ENCODE measurements around the gene FARS2. TPM values are rescaled to one million over a fixed set of nuclear protein-coding genes. Genes with fewer than 3 reads are reported as not detected.

FARS2 gene
- total and polyA plus RNA-seq, 4 donors = 16.6 to 29.0 (median 21.1) TPM

GRCh38 chr6:5497896-5498578 lies 236.7 kb downstream of the FARS2 start:
- Histone ChIP-seq H3K9me3 (ENCODE audit: control insufficient read depth, insufficient read depth, low read length) (no peaks in the 10 kb centered on the region), H3K27ac (ENCODE audit: low read depth, low read length) (no peak overlapping the region), H3K4me1 (ENCODE audit: control insufficient read depth, insufficient read depth, low read length) (peaks cover 10% of the 10 kb centered on the region), H3K4me3 (ENCODE audit: low read depth, low read length) (no peak overlapping the region), H3K27me3 (ENCODE audit: control insufficient read depth, insufficient read depth, low read length) (no peaks in the 10 kb centered on the region), H3K36me3 (ENCODE audit: control insufficient read depth, insufficient read depth, low read length) (no peaks in the 10 kb centered on the region)
- WGBS (ENCODE audit: insufficient coverage) = 83% methylated on average over 1 of the region's 10 CpGs
- peak in 2 of 6 donors; percentile 16 to 56 for DNase-seq (ENCODE audit: low read depth in 4 of 6, low spot score in 6 of 6)

GRCh38 chr6:5498579-5498899 lies 237.2 kb downstream of the FARS2 start:
- no peaks in the 10 kb centered on the region for H3K27me3 ChIP-seq (ENCODE audit: control insufficient read depth, insufficient read depth, low read length)
- no peak for DNase-seq (ENCODE audit: low read depth in 4 of 6, low spot score in 6 of 6)
- no peak overlapping the region for H3K27ac ChIP-seq (ENCODE audit: low read depth, low read length)
- H3K4me1 ChIP-seq (ENCODE audit: control insufficient read depth, insufficient read depth, low read length) = peaks cover 10% of the 10 kb centered on the region
- no peaks in the 10 kb centered on the region for H3K36me3 ChIP-seq (ENCODE audit: control insufficient read depth, insufficient read depth, low read length)
- H3K9me3 ChIP-seq (ENCODE audit: control insufficient read depth, insufficient read depth, low read length) = no peaks in the 10 kb centered on the region
- WGBS (ENCODE audit: insufficient coverage) = no CpG with 5 or more reads among the region's 1 CpG
- H3K4me3 ChIP-seq (ENCODE audit: low read depth, low read length) = no peak overlapping the region

- H3K27ac ChIP-seq (ENCODE audit: low read depth, low read length) = peak overlapping the region; percentile 17
- 44% methylated on average over 2 of the region's 6 CpGs for WGBS (ENCODE audit: insufficient coverage)
- peak in 1 of 6 donors; percentile 17 for DNase-seq (ENCODE audit: low read depth in 4 of 6, low spot score in 6 of 6)
Measured at GRCh38 chr6:5499644-5500306, 238.5 kb downstream of the FARS2 start.

GRCh38 chr6:5501837-5502236 lies 240.5 kb downstream of the FARS2 start:
- 70% methylated on average over 3 of the region's 3 CpGs for WGBS (ENCODE audit: insufficient coverage)

More at GRCh38 chr6:5499644-5500306, 238.5 kb downstream of the FARS2 start:
- H3K36me3 ChIP-seq (ENCODE audit: control insufficient read depth, insufficient read depth, low read length) = no peaks in the 10 kb centered on the region
- H3K9me3 ChIP-seq (ENCODE audit: control insufficient read depth, insufficient read depth, low read length) = no peaks in the 10 kb centered on the region
- no peak overlapping the region for H3K4me3 ChIP-seq (ENCODE audit: low read depth, low read length)
- H3K4me1 ChIP-seq (ENCODE audit: control insufficient read depth, insufficient read depth, low read length) = peaks cover 10% of the 10 kb centered on the region
- H3K27me3 ChIP-seq (ENCODE audit: control insufficient read depth, insufficient read depth, low read length) = no peaks in the 10 kb centered on the region

GRCh38 chr6:5504078-5504477 lies 242.8 kb downstream of the FARS2 start:
- Histone ChIP-seq H3K36me3 (ENCODE audit: control insufficient read depth, insufficient read depth, low read length) (no peaks in the 10 kb centered on the region), H3K27ac (ENCODE audit: low read depth, low read length) (no peak overlapping the region), H3K4me1 (ENCODE audit: control insufficient read depth, insufficient read depth, low read length) (peaks cover 10% of the 10 kb centered on the region), H3K27me3 (ENCODE audit: control insufficient read depth, insufficient read depth, low read length) (no peaks in the 10 kb centered on the region), H3K4me3 (ENCODE audit: low read depth, low read length) (no peak overlapping the region), H3K9me3 (ENCODE audit: control insufficient read depth, insufficient read depth, low read length) (no peaks in the 10 kb centered on the region)
- WGBS (ENCODE audit: insufficient coverage) = no CpG with 5 or more reads among the region's 1 CpG
- no peak for DNase-seq (ENCODE audit: low read depth in 4 of 6, low spot score in 6 of 6)

More at GRCh38 chr6:5501837-5502236, 240.5 kb downstream of the FARS2 start:
- Histone ChIP-seq H3K27me3 (ENCODE audit: control insufficient read depth, insufficient read depth, low read length) (no peaks in the 10 kb centered on the region), H3K4me1 (ENCODE audit: control insufficient read depth, insufficient read depth, low read length) (peaks cover 10% of the 10 kb centered on the region), H3K9me3 (ENCODE audit: control insufficient read depth, insufficient read depth, low read length) (no peaks in the 10 kb centered on the region), H3K27ac (ENCODE audit: low read depth, low read length) (no peak overlapping the region), H3K4me3 (ENCODE audit: low read depth, low read length) (no peak overlapping the region), H3K36me3 (ENCODE audit: control insufficient read depth, insufficient read depth, low read length) (no peaks in the 10 kb centered on the region)
- DNase-seq (ENCODE audit: low read depth in 4 of 6, low spot score in 6 of 6) = no peak

GRCh38 chr6:5506149-5506548 lies 244.8 kb downstream of the FARS2 start:
- H3K9me3 ChIP-seq (ENCODE audit: control insufficient read depth, insufficient read depth, low read length) = no peaks in the 10 kb centered on the region
- WGBS (ENCODE audit: insufficient coverage) = 59% methylated on average over 3 of the region's 4 CpGs

GRCh38 chr6:5506597-5506996 lies 245.3 kb downstream of the FARS2 start:
- DNase-seq (ENCODE audit: low read depth in 4 of 6, low spot score in 6 of 6) = peak in 1 of 6 donors; percentile 40
- Histone ChIP-seq H3K4me1 (ENCODE audit: control insufficient read depth, insufficient read depth, low read length) (peaks cover 10% of the 10 kb centered on the region), H3K4me3 (ENCODE audit: low read depth, low read length) (no peak overlapping the region), H3K36me3 (ENCODE audit: control insufficient read depth, insufficient read depth, low read length) (no peaks in the 10 kb centered on the region), H3K27ac (ENCODE audit: low read depth, low read length) (no peak overlapping the region), H3K27me3 (ENCODE audit: control insufficient read depth, insufficient read depth, low read length) (no peaks in the 10 kb centered on the region), H3K9me3 (ENCODE audit: control insufficient read depth, insufficient read depth, low read length) (no peaks in the 10 kb centered on the region)
- 40% methylated on average over 1 of the region's 4 CpGs for WGBS (ENCODE audit: insufficient coverage)

More at GRCh38 chr6:5506149-5506548, 244.8 kb downstream of the FARS2 start:
- H3K36me3 ChIP-seq (ENCODE audit: control insufficient read depth, insufficient read depth, low read length) = no peaks in the 10 kb centered on the region
- H3K4me1 ChIP-seq (ENCODE audit: control insufficient read depth, insufficient read depth, low read length) = peaks cover 10% of the 10 kb centered on the region
- no peaks in the 10 kb centered on the region for H3K27me3 ChIP-seq (ENCODE audit: control insufficient read depth, insufficient read depth, low read length)
- no peak overlapping the region for H3K4me3 ChIP-seq (ENCODE audit: low read depth, low read length)
- no peak overlapping the region for H3K27ac ChIP-seq (ENCODE audit: low read depth, low read length)
- no peak for DNase-seq (ENCODE audit: low read depth in 4 of 6, low spot score in 6 of 6)

GRCh38 chr6:5507131-5507681 lies 245.9 kb downstream of the FARS2 start:
- DNase-seq (ENCODE audit: low read depth in 4 of 6, low spot score in 6 of 6) = no peak
- H3K4me3 ChIP-seq (ENCODE audit: low read depth, low read length) = no peak overlapping the region
- no peak overlapping the region for H3K27ac ChIP-seq (ENCODE audit: low read depth, low read length)
- no peaks in the 10 kb centered on the region for H3K27me3 ChIP-seq (ENCODE audit: control insufficient read depth, insufficient read depth, low read length)
- H3K9me3 ChIP-seq (ENCODE audit: control insufficient read depth, insufficient read depth, low read length) = no peaks in the 10 kb centered on the region
- no CpG with 5 or more reads among the region's 4 CpGs for WGBS (ENCODE audit: insufficient coverage)
- H3K4me1 ChIP-seq (ENCODE audit: control insufficient read depth, insufficient read depth, low read length) = peaks cover 10% of the 10 kb centered on the region
- H3K36me3 ChIP-seq (ENCODE audit: control insufficient read depth, insufficient read depth, low read length) = no peaks in the 10 kb centered on the region

GRCh38 chr6:5509106-5509505 lies 247.8 kb downstream of the FARS2 start:
- Histone ChIP-seq H3K4me3 (ENCODE audit: low read depth, low read length) (no peak overlapping the region), H3K27me3 (ENCODE audit: control insufficient read depth, insufficient read depth, low read length) (no peaks in the 10 kb centered on the region), H3K27ac (ENCODE audit: low read depth, low read length) (no peak overlapping the region), H3K9me3 (ENCODE audit: control insufficient read depth, insufficient read depth, low read length) (no peaks in the 10 kb centered on the region), H3K4me1 (ENCODE audit: control insufficient read depth, insufficient read depth, low read length) (peaks cover 10% of the 10 kb centered on the region), H3K36me3 (ENCODE audit: control insufficient read depth, insufficient read depth, low read length) (no peaks in the 10 kb centered on the region)
- DNase-seq (ENCODE audit: low read depth in 4 of 6, low spot score in 6 of 6) = no peak
- 91% methylated on average over 6 of the region's 8 CpGs for WGBS (ENCODE audit: insufficient coverage)
